Measurements from ENCODE around the gene PRSS16. TPM values are rescaled to one million over a fixed set of nuclear protein-coding genes. Genes with fewer than 3 reads are reported as not detected.

PRSS16 gene
- total and polyA plus RNA-seq, 7 experiments from 2014 or later, result 0.40 to 2.0 (median 0.72) TPM; not detected in 1

DNA sequence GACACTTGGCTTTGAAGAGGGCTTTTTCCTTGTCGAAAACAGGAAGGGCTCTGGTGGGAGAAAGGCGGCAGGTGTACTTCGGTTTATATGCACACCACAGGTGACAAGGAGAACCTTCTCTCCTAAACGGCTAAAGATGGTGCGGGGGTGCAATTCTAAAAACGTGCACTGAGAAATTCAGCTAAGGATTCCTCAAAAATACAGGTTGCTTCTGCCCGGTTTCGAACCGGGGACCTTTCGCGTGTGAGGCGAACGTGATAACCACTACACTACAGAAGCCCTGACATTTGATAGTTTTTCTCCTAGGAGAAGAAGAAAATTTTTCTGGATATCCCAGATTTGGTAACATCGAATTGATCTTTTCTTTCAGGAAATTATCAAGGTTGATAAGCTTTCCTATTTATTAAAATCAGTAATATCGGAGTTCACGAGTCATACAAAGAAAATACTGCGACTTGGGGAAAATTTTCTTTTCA is 32.6 kb downstream of the PRSS16 start:
- H3K4me3 Mint-ChIP-seq, result peak overlapping the region in 5 of 10 donors; percentile 28 to 51 (median 44)
- intact Hi-C loops (cut with micrococcal nuclease), result loop anchor here (5.0 kb wide), 3 partner anchors 43 to 392 kb away; no protein-coding TSS in a partner anchor
- H3K27me3 ChIP-seq (ENCODE audit: control insufficient read depth in 2 of 2, insufficient read depth in 2 of 2, low read length in 2 of 2), result peaks cover 32 to 52% of the 10 kb centered on the region in 2 donors
- peak overlapping the region in 5 of 9 donors; percentile 59 to 83 (median 77) for H3K27ac Mint-ChIP-seq
- H3K36me3 Mint-ChIP-seq, result peaks cover 0 to 43% (median 9%) of the 10 kb centered on the region in 5 donors
- ATAC-seq (no peak), DNase-seq (peak in 1 of 9 donors; percentile 13)
- ChIA-PET POLR2A (no interaction called here), CTCF (no interaction called here)
- H3K9me3 Mint-ChIP-seq, result peaks cover 5 to 92% (median 51%) of the 10 kb centered on the region in 11 donors
- H3K27me3 Mint-ChIP-seq, result peaks cover 74 to 88% (median 86%) of the 10 kb centered on the region in 5 donors
- no peaks in the 10 kb centered on the region for H3K36me3 ChIP-seq (ENCODE audit: control insufficient read depth in 2 of 3, insufficient read depth in 3 of 3, low read length in 3 of 3)
- peaks cover 0 to 19% (median 4%) of the 10 kb centered on the region in 7 donors for H3K4me1 Mint-ChIP-seq
- peaks cover 0 to 39% (median 6%) of the 10 kb centered on the region in 3 experiments for H3K9me3 ChIP-seq (ENCODE audit: control insufficient read depth in 2 of 3, low read length in 3 of 3)
- no peak overlapping the region for H3K4me3 ChIP-seq (ENCODE audit: low read length)
- H3K27ac ChIP-seq (ENCODE audit: low read depth, low read length), result no peak overlapping the region
- no peaks in the 10 kb centered on the region for H3K4me1 ChIP-seq (ENCODE audit: control insufficient read depth in 2 of 2, insufficient read depth in 2 of 2, low read length in 2 of 2)

DNA sequence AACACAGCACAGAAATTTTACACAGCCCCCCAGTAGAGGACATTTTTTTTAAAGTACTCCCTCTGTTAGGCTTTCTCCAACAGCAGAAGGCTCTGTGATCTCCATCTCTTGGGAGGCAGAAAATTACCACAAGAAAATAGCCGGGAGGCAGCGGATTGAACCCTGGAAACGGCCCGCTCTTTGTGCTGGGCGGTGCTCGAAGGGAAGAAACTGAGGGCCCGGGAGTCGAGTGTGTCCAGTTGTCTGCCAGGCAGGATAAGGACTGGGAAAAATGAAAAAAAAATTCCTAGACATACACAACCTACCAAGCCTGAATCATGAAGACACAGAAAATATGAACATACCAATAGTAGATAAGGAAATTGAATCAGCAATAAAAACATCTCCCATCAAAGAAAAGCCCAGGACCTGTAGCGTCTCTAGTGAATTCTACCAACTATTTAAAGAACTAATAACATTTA is 33.1 kb downstream of the PRSS16 start:
- Histone ChIP-seq H3K27me3 (ENCODE audit: control insufficient read depth in 2 of 2, insufficient read depth in 2 of 2, low read length in 2 of 2) (peaks cover 33 to 49% of the 10 kb centered on the region in 2 donors), H3K4me1 (ENCODE audit: control insufficient read depth in 2 of 2, insufficient read depth in 2 of 2, low read length in 2 of 2) (no peaks in the 10 kb centered on the region), H3K9me3 (ENCODE audit: control insufficient read depth in 2 of 3, low read length in 3 of 3) (peaks cover 0 to 39% (median 6%) of the 10 kb centered on the region in 3 experiments), H3K36me3 (ENCODE audit: control insufficient read depth in 2 of 3, insufficient read depth in 3 of 3, low read length in 3 of 3) (no peaks in the 10 kb centered on the region), H3K4me3 (ENCODE audit: low read length) (no peak overlapping the region), H3K27ac (ENCODE audit: low read depth, low read length) (no peak overlapping the region)
- POLR2A ChIA-PET, result no interaction called here
- Mint-ChIP-seq H3K36me3 (peaks cover 0 to 47% (median 13%) of the 10 kb centered on the region in 5 donors), H3K27me3 (peaks cover 77 to 92% (median 88%) of the 10 kb centered on the region in 5 donors), H3K9me3 (peaks cover 8 to 92% (median 55%) of the 10 kb centered on the region in 11 donors), H3K27ac (peak overlapping the region in 6 of 9 donors; percentile 20 to 83 (median 72)), H3K4me1 (peaks cover 0 to 19% (median 4%) of the 10 kb centered on the region in 7 donors), H3K4me3 (peak overlapping the region in 2 of 10 donors; percentile 33 to 51)
- DNase-seq (no peak), ATAC-seq (no peak)
- intact Hi-C loops (cut with micrococcal nuclease), result loop anchor here (5.0 kb wide), 3 partner anchors 43 to 392 kb away; no protein-coding TSS in a partner anchor
- CTCF ChIA-PET, result no interaction called here

DNA sequence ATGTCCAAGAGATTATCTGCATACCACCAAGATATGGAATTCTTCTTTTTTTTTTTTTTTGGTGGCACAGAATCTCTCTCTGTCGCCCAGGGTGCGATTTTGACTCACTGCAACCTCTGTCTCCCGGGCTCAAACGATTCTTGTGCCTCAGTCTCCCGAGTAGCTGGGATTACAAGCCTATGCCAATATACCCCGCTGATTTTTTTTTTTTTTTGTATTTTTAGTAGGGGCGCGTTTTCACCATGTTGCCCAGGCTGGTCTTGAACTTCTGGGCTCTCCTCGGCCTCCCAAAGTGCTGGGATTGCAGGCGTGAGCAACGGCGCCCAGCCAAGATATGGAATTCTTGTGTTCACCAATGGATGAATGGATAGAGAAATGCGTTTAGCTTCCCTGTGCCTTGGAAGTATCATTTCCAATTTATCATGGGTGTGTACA is 33.6 kb downstream of the PRSS16 start:
- DNase-seq (no peak), ATAC-seq (no peak)
- peaks cover 77 to 92% (median 88%) of the 10 kb centered on the region in 5 donors for H3K27me3 Mint-ChIP-seq
- no peaks in the 10 kb centered on the region for H3K36me3 ChIP-seq (ENCODE audit: control insufficient read depth in 2 of 3, insufficient read depth in 3 of 3, low read length in 3 of 3)
- H3K36me3 Mint-ChIP-seq, result peaks cover 0 to 52% (median 9%) of the 10 kb centered on the region in 5 donors
- CTCF ChIA-PET, result no interaction called here
- intact Hi-C loops (cut with micrococcal nuclease), result loop anchor here (5.0 kb wide), 3 partner anchors 44 to 391 kb away; no protein-coding TSS in a partner anchor
- no peaks in the 10 kb centered on the region for H3K4me1 ChIP-seq (ENCODE audit: control insufficient read depth in 2 of 2, insufficient read depth in 2 of 2, low read length in 2 of 2)
- no peak overlapping the region for H3K27ac ChIP-seq (ENCODE audit: low read depth, low read length)
- H3K4me1 Mint-ChIP-seq, result peaks cover 0 to 19% (median 4%) of the 10 kb centered on the region in 7 donors
- H3K27me3 ChIP-seq (ENCODE audit: control insufficient read depth in 2 of 2, insufficient read depth in 2 of 2, low read length in 2 of 2), result peaks cover 39 to 47% of the 10 kb centered on the region in 2 donors
- no peak overlapping the region for H3K4me3 ChIP-seq (ENCODE audit: low read length)
- H3K4me3 Mint-ChIP-seq, result peak overlapping the region in 1 of 10 donors; percentile 51
- H3K9me3 Mint-ChIP-seq, result peaks cover 8 to 92% (median 52%) of the 10 kb centered on the region in 11 donors
- POLR2A ChIA-PET, result no interaction called here
- peak overlapping the region in 3 of 9 donors; percentile 9 to 81 (median 62) for H3K27ac Mint-ChIP-seq
- H3K9me3 ChIP-seq (ENCODE audit: control insufficient read depth in 2 of 3, low read length in 3 of 3), result peaks cover 0 to 39% (median 6%) of the 10 kb centered on the region in 3 experiments

DNA sequence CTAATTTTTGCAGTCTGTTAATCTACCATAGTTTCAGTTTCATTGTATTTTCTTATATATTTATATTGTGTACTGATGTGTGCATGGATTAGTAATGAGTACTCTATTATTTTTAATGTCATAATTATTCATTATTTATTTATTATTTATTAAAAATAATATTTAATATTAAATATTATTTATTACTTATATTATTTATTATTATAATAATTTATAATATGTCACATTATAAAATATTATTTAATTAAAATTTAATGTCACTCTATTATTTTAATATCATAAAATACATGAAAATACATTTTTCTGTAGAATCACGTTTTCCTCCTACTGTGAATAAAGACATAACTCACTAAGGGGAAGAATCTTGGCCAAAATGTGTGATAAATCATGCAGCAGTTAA is 34.1 kb downstream of the PRSS16 start:
- peaks cover 8 to 92% (median 57%) of the 10 kb centered on the region in 11 donors for H3K9me3 Mint-ChIP-seq
- no peak for ATAC-seq
- CTCF ChIA-PET, result no interaction called here
- peaks cover 79 to 92% (median 88%) of the 10 kb centered on the region in 5 donors for H3K27me3 Mint-ChIP-seq
- no peaks in the 10 kb centered on the region for H3K36me3 ChIP-seq (ENCODE audit: control insufficient read depth in 2 of 3, insufficient read depth in 3 of 3, low read length in 3 of 3)
- peaks cover 0 to 56% (median 8%) of the 10 kb centered on the region in 5 donors for H3K36me3 Mint-ChIP-seq
- peak overlapping the region in 1 of 9 donors; percentile 69 for H3K27ac Mint-ChIP-seq
- H3K4me1 Mint-ChIP-seq, result peaks cover 0 to 19% (median 4%) of the 10 kb centered on the region in 7 donors
- H3K4me1 ChIP-seq (ENCODE audit: control insufficient read depth in 2 of 2, insufficient read depth in 2 of 2, low read length in 2 of 2), result no peaks in the 10 kb centered on the region
- intact Hi-C loops (cut with micrococcal nuclease), result loop anchor here (5.0 kb wide), 3 partner anchors 44 to 391 kb away; no protein-coding TSS in a partner anchor
- POLR2A ChIA-PET, result no interaction called here
- DNase-seq, result no peak
- peaks cover 0 to 39% (median 6%) of the 10 kb centered on the region in 3 experiments for H3K9me3 ChIP-seq (ENCODE audit: control insufficient read depth in 2 of 3, low read length in 3 of 3)
- peak overlapping the region in 1 of 10 donors; percentile 54 for H3K4me3 Mint-ChIP-seq
- peaks cover 41 to 46% of the 10 kb centered on the region in 2 donors for H3K27me3 ChIP-seq (ENCODE audit: control insufficient read depth in 2 of 2, insufficient read depth in 2 of 2, low read length in 2 of 2)
- H3K27ac ChIP-seq (ENCODE audit: low read depth, low read length), result no peak overlapping the region
- H3K4me3 ChIP-seq (ENCODE audit: low read length), result no peak overlapping the region

DNA sequence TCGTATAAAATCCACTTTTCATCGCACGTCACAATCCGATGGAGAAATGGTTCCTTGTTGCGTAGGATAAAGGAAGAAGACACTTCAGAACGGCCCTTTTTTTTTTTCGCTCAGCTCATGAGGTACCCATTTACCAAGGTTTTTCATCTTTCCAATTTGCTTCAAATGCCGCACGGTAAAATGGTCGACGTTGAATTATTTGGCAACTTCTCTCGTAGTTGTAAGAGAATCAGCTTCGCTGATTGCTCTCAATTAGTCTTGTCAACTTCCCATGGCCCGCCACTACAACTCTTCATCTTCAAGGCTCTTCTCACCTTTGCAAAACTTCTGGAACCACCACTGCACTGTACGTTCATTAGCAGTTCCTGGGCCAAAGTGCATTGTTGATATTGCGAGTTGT is 35.8 kb downstream of the PRSS16 start:
- DNase-seq (no peak), ATAC-seq (no peak)
- Mint-ChIP-seq H3K4me1 (peaks cover 0 to 19% (median 4%) of the 10 kb centered on the region in 7 donors), H3K9me3 (peaks cover 7 to 89% (median 62%) of the 10 kb centered on the region in 11 donors), H3K36me3 (peaks cover 0 to 55% (median 9%) of the 10 kb centered on the region in 5 donors), H3K27ac (peak overlapping the region; percentile 46 to 90 (median 72)), H3K27me3 (peaks cover 85 to 93% (median 87%) of the 10 kb centered on the region in 5 donors), H3K4me3 (peak overlapping the region in 7 of 10 donors; percentile 8 to 74 (median 41))
- Histone ChIP-seq H3K27ac (ENCODE audit: low read depth, low read length) (no peak overlapping the region), H3K27me3 (ENCODE audit: control insufficient read depth in 2 of 2, insufficient read depth in 2 of 2, low read length in 2 of 2) (peaks cover 46 to 56% of the 10 kb centered on the region in 2 donors), H3K36me3 (ENCODE audit: control insufficient read depth in 2 of 3, insufficient read depth in 3 of 3, low read length in 3 of 3) (no peaks in the 10 kb centered on the region), H3K9me3 (ENCODE audit: control insufficient read depth in 2 of 3, low read length in 3 of 3) (peaks cover 0 to 39% (median 6%) of the 10 kb centered on the region in 3 experiments), H3K4me3 (ENCODE audit: low read length) (no peak overlapping the region), H3K4me1 (ENCODE audit: control insufficient read depth in 2 of 2, insufficient read depth in 2 of 2, low read length in 2 of 2) (no peaks in the 10 kb centered on the region)
- intact Hi-C loops (cut with micrococcal nuclease), result loop anchor here (2.0 to 5.0 kb wide), 4 partner anchors 14 to 389 kb away; no protein-coding TSS in a partner anchor
- POLR2A ChIA-PET, result no interaction called here
- CTCF ChIA-PET, result interaction anchor here (0.6 kb wide), 1 partner anchor 361 kb away, joined by 3 read pairs; no protein-coding TSS in a partner anchor

DNA sequence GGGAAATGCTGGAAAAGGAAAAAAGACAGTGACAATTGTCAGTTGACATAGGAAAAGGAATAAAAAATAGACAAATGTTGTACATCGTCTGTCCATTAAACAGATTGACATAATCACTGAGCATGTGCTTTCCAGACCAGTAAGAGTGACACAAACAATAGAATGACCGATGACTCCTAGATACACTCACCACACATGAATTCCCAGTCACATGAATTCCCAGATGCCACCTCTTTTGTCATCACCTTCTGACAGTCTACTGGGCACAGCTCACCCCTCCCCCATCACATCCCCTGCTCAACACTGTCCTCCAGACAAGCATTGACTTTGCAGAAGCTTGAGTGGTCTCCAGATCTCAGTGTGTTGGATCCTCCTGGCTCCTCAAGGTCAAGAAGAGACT is 38.6 kb downstream of the PRSS16 start:
- Histone ChIP-seq H3K9me3 (ENCODE audit: control insufficient read depth in 2 of 3, low read length in 3 of 3) (peaks cover 0 to 27% (median 12%) of the 10 kb centered on the region in 3 experiments), H3K27ac (ENCODE audit: low read depth, low read length) (no peak overlapping the region), H3K4me3 (ENCODE audit: low read length) (no peak overlapping the region), H3K36me3 (ENCODE audit: control insufficient read depth in 2 of 3, insufficient read depth in 3 of 3, low read length in 3 of 3) (no peaks in the 10 kb centered on the region), H3K4me1 (ENCODE audit: control insufficient read depth in 2 of 2, insufficient read depth in 2 of 2, low read length in 2 of 2) (no peaks in the 10 kb centered on the region), H3K27me3 (ENCODE audit: control insufficient read depth in 2 of 2, insufficient read depth in 2 of 2, low read length in 2 of 2) (peaks cover 40 to 63% of the 10 kb centered on the region in 2 donors)
- Mint-ChIP-seq H3K27me3 (peaks cover 90 to 98% (median 95%) of the 10 kb centered on the region in 5 donors), H3K36me3 (peaks cover 4 to 49% (median 11%) of the 10 kb centered on the region in 5 donors), H3K4me1 (peaks cover 0 to 10% (median 0%) of the 10 kb centered on the region in 7 donors), H3K9me3 (peaks cover 8 to 90% (median 73%) of the 10 kb centered on the region in 11 donors), H3K4me3 (no peak overlapping the region), H3K27ac (peak overlapping the region in 3 of 9 donors; percentile 27 to 66 (median 28))
- ATAC-seq, result no peak
- no peak for DNase-seq
- intact Hi-C loops (cut with micrococcal nuclease), result no loop called here
- POLR2A ChIA-PET, result interaction anchor here (0.6 kb wide), 1 partner anchor 1114 kb away, joined by 5 read pairs; no protein-coding TSS in a partner anchor
- CTCF ChIA-PET, result no interaction called here
